Measurements from ENCODE around the gene SUSD1. TPM values are rescaled to one million over a fixed set of nuclear protein-coding genes. Genes with fewer than 3 reads are reported as not detected.

The SUSD1 gene
- total and polyA plus RNA-seq, 7 donors = 0.42 to 3.4 (median 1.7) TPM

DNA sequence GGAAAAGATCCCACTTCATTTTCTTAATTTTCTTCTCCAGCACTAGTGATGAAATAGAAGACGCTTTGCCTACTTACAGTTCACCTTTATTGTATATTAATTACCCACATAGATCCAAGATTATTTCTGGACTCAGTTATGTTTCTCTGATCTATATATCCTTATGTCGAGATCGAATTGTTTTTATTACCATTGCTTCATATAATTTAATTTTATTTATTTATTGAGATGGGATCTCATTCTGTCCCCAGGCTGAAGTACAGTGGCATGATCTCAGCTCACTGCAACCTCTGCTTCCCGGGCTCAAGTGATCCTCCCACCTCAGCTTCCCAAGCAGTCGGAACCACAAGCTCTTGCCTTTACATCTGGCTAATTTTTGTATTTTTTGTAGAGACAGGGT, 157.2 kb downstream of the SUSD1 start:
- no peak for TF ChIP-seq CTCF (IDR thresholded peaks at IDR 0.05)
- H3K4me1 ChIP-seq = no peaks in the 10 kb centered on the region
- no peak overlapping the region for H3K27ac ChIP-seq
- no peaks in the 10 kb centered on the region for H3K36me3 ChIP-seq (ENCODE audit: insufficient read depth in 1 of 2, low read depth in 1 of 2)
- WGBS, 3 donors = 93 to 95% (median 94%) methylated on average over 5 of the region's 5 CpGs
- no peaks in the 10 kb centered on the region for H3K27me3 ChIP-seq (ENCODE audit: insufficient read depth in 3 of 3, low read length in 2 of 3)
- intact Hi-C loops (cut with DNase I) = no loop called here
- no peak overlapping the region for H3K4me3 ChIP-seq
- DNase-seq (no peak), ATAC-seq (no peak)
- no peaks in the 10 kb centered on the region for H3K9me3 ChIP-seq

GRCh38 chr9:112015736-112016135, 159.4 kb downstream of the SUSD1 start:
- Histone ChIP-seq H3K9me3 (no peaks in the 10 kb centered on the region), H3K27me3 (ENCODE audit: insufficient read depth in 3 of 3, low read length in 2 of 3) (no peaks in the 10 kb centered on the region), H3K36me3 (ENCODE audit: insufficient read depth in 1 of 2, low read depth in 1 of 2) (no peaks in the 10 kb centered on the region), H3K4me3 (no peak overlapping the region), H3K4me1 (peaks cover 11% of the 10 kb centered on the region), H3K27ac (no peak overlapping the region)
- ATAC-seq = no peak
- TF ChIP-seq CTCF (IDR thresholded peaks at IDR 0.05) = no peak
- no peak for DNase-seq
- WGBS, 3 donors = 62 to 72% (median 69%) methylated on average over 2 of the region's 2 CpGs
- intact Hi-C loops (cut with DNase I) = no loop called here

DNA sequence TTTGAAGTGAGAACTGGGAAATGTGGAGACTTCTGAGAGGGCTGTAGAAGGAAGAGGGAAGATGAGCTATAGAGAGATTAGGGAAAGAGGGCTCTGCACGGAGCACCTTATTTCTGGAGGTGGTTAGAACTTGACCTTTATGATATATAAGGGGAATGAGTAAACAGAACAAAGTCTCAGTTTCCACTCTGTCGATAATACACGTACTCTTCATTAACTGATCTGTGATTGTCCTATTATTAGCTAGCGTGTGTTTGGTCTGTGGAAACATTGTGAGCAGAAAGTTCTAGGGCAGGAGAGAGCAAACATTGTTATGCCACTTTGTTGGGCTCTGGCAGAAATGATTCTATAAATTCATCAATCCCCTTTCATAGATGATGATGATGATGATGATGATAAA, 159.9 kb downstream of the SUSD1 start:
- Histone ChIP-seq H3K27ac (no peak overlapping the region), H3K4me1 (peaks cover 11% of the 10 kb centered on the region), H3K36me3 (ENCODE audit: insufficient read depth in 1 of 2, low read depth in 1 of 2) (no peaks in the 10 kb centered on the region), H3K9me3 (no peaks in the 10 kb centered on the region), H3K27me3 (ENCODE audit: insufficient read depth in 3 of 3, low read length in 2 of 3) (no peaks in the 10 kb centered on the region), H3K4me3 (no peak overlapping the region)
- WGBS, 3 donors = 94 to 96% (median 95%) methylated on average over 4 of the region's 4 CpGs
- no peak for TF ChIP-seq CTCF (IDR thresholded peaks at IDR 0.05)
- ATAC-seq (no peak), DNase-seq (no peak)
- intact Hi-C loops (cut with DNase I) = no loop called here

DNA sequence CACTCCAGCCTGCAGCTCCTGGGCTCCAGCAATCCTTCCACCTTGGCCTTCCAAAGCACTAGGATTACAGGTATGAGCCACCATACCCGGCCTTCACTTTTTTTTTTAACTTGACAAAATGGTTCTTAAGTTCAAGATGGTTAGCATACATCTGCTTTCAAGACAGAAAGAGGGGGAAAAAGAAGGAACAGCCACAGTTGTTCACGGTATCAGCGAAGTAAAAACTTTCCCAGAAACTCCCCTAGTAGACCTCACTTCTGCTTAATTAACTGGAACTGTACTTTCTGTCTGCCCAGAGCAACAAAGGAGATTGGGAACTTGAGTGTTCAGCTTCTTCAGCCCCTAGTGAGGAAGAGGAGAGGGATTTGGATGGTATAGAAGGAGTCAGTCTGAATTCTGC, 161.8 kb downstream of the SUSD1 start:
- intact Hi-C loops (cut with DNase I) = no loop called here
- H3K4me1 ChIP-seq = peaks cover 11% of the 10 kb centered on the region
- WGBS, 3 donors = 60 to 66% (median 61%) methylated on average over 3 of the region's 3 CpGs
- TF ChIP-seq CTCF (IDR thresholded peaks at IDR 0.05) = no peak
- H3K4me3 ChIP-seq = no peak overlapping the region
- no peaks in the 10 kb centered on the region for H3K9me3 ChIP-seq
- H3K36me3 ChIP-seq (ENCODE audit: insufficient read depth in 1 of 2, low read depth in 1 of 2) = no peaks in the 10 kb centered on the region
- DNase-seq (no peak), ATAC-seq (no peak)
- peak overlapping the region; percentile 68 for H3K27ac ChIP-seq
- H3K27me3 ChIP-seq (ENCODE audit: insufficient read depth in 3 of 3, low read length in 2 of 3) = no peaks in the 10 kb centered on the region
